ENCODE data around the gene CADPS.

CADPS gene

DNA sequence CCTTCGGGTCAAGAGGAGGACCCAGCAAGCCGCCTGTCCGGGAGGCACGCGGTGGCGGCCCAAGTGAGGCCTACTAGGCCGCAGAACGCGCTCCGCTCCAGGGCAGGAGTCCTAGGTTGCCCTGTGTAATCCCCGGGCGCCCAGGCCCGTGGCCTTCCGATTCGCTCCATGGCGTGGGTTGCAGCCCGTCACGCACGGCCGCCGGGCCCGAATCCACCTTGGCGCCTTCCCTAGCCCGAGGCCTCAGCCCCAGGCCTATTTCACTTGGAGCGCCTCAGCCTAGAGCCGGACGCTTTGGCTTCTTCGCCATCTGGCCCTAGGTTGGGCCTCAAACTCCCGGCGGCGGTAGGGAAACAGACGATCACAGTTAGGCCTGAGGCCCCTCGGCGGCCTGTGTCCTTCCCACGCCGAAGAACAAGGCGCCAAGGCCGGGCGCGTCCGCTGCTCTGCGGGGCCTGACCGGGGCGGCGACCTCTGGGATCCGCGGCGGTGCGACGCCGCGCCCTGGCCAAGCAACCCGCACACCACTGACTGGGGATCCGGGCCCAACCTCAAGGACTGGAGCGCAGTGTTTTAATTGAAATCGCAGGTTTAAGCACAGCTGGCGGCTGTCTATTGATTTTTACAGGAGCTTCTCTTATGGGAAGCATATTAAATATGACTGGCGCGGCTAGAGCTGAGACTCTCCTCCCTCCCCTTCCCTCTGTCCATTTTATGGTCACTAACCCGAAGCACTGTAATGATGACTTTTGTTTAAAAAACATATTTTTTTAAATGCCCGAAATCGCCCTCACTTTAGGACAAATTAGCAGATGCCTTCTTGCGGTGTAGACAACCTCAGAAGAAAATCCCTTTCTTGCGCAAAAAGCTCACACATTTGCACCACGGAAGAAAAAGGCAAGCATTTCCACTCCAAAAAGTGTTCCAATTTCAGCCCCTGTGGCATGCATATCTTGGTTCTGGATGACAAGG lies 498.0 kb downstream of the CADPS start:
- Histone ChIP-seq H3K4me3 (ENCODE audit: low read length) (no peak overlapping the region), H3K27me3 (ENCODE audit: insufficient read depth, low read length) (peaks cover 95% of the 10 kb centered on the region), H2AFZ (ENCODE audit: low read depth, low read length) (no peak overlapping the region), H3K36me3 (ENCODE audit: insufficient read depth, low read length) (no peaks in the 10 kb centered on the region), H3K9me3 (ENCODE audit: low read length) (peaks cover 5% of the 10 kb centered on the region), H3K4me1 (ENCODE audit: insufficient read depth, low read length) (peaks cover 10% of the 10 kb centered on the region)

- Histone ChIP-seq H2AFZ (ENCODE audit: low read depth, low read length) (no peak overlapping the region), H3K27me3 (ENCODE audit: insufficient read depth, low read length) (peaks cover 95% of the 10 kb centered on the region), H3K9me3 (ENCODE audit: low read length) (peaks cover 5% of the 10 kb centered on the region), H3K4me3 (ENCODE audit: low read length) (no peak overlapping the region), H3K4me1 (ENCODE audit: insufficient read depth, low read length) (peaks cover 10% of the 10 kb centered on the region), H3K36me3 (ENCODE audit: insufficient read depth, low read length) (no peaks in the 10 kb centered on the region)
Observed at GRCh38 chr3:62376454-62376720, 498.8 kb downstream of the CADPS start.

DNA sequence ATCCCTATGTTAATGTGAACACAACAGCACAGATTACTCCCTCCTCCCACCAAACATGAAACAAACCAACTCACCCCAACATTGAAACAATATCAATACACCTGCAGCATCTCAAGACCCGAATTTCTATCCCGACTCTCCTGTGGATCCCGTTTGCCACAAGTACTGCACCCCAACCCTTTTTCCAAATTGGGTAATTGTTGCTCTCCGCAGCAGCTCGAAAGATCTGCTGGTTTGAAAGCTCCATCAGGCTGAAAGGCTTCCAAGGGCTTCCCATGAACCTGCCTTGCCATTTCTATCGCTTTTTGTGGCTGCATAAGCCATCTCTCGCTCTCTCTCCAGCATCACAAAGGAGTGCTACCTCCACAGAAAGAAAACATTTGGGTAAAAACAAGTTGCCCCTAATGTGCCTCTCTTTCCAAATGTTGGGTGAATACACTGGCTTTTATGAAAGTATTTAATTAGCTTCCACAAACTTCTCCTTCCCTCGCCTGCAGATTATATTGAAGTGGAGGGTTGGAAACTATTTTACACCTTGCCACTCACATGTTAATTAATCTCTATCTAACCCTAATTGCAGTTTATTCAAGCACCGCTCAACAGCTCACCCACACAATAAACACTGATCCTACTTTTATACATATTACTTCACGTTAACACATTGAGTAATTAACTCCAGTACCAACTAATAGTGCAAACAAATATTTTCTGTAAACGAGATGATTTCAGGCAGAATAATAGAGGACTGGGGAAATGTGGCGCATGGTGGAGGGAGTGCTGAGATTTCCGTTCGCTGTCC lies 499.4 kb downstream of the CADPS start:
- Histone ChIP-seq H3K4me1 (ENCODE audit: insufficient read depth, low read length) (peaks cover 10% of the 10 kb centered on the region), H3K9me3 (ENCODE audit: low read length) (peaks cover 4% of the 10 kb centered on the region), H3K27me3 (ENCODE audit: insufficient read depth, low read length) (peaks cover 95% of the 10 kb centered on the region), H3K4me3 (ENCODE audit: low read length) (no peak overlapping the region), H2AFZ (ENCODE audit: low read depth, low read length) (no peak overlapping the region), H3K36me3 (ENCODE audit: insufficient read depth, low read length) (no peaks in the 10 kb centered on the region)

- peaks cover 96% of the 10 kb centered on the region for H3K27me3 ChIP-seq (ENCODE audit: insufficient read depth, low read length)
- H3K4me3 ChIP-seq (ENCODE audit: low read length), result no peak overlapping the region
Observed at GRCh38 chr3:62374341-62375218, 500.6 kb downstream of the CADPS start.

GRCh38 chr3:62373714-62374333 lies 501.4 kb downstream of the CADPS start:
- Histone ChIP-seq H3K36me3 (ENCODE audit: insufficient read depth, low read length) (no peaks in the 10 kb centered on the region), H2AFZ (ENCODE audit: low read depth, low read length) (no peak overlapping the region), H3K27me3 (ENCODE audit: insufficient read depth, low read length) (peaks cover 96% of the 10 kb centered on the region), H3K4me3 (ENCODE audit: low read length) (no peak overlapping the region), H3K9me3 (ENCODE audit: low read length) (peaks cover 2% of the 10 kb centered on the region), H3K4me1 (ENCODE audit: insufficient read depth, low read length) (peaks cover 10% of the 10 kb centered on the region)

More at GRCh38 chr3:62374341-62375218, 500.6 kb downstream of the CADPS start:
- no peak overlapping the region for H2AFZ ChIP-seq (ENCODE audit: low read depth, low read length)
- no peaks in the 10 kb centered on the region for H3K36me3 ChIP-seq (ENCODE audit: insufficient read depth, low read length)
- H3K9me3 ChIP-seq (ENCODE audit: low read length), result peaks cover 2% of the 10 kb centered on the region
- H3K4me1 ChIP-seq (ENCODE audit: insufficient read depth, low read length), result peaks cover 10% of the 10 kb centered on the region

DNA sequence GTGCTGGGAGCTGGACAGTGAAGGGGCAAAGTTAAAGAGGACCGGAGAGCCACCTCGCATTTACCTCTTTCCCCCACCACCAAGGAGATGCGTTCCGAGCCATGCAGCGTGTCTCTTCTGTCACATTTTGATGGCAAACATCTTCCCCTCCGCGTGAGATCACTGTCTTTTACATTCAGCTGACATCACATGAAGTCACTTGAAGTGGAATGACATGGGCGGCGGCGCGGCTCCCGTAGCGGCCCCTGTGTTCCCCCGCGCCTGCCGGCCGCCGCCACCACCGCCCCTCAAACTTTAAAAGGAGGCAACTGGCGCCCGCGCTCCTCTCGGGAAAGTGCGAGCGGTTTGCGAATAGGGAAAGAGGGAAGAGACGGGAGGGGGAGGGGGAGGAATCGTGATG lies 502.0 kb downstream of the CADPS start, which contains the start of gene FEZF2:
TSS of gene FEZF2 (minus strand) at position 336 of the 400 bp plus-strand sequence. CDS start 682 bp downstream, outside the sequence.
- H3K27me3 ChIP-seq (ENCODE audit: insufficient read depth, low read length), result peaks cover 96% of the 10 kb centered on the region
- no peaks in the 10 kb centered on the region for H3K36me3 ChIP-seq (ENCODE audit: insufficient read depth, low read length)
- peaks cover 2% of the 10 kb centered on the region for H3K9me3 ChIP-seq (ENCODE audit: low read length)
- peaks cover 6% of the 10 kb centered on the region for H3K4me1 ChIP-seq (ENCODE audit: insufficient read depth, low read length)
- H2AFZ ChIP-seq (ENCODE audit: low read depth, low read length), result no peak within 1 kb of the TSS
- H3K4me3 ChIP-seq (ENCODE audit: low read length), result no peak within 1 kb of the TSS

DNA sequence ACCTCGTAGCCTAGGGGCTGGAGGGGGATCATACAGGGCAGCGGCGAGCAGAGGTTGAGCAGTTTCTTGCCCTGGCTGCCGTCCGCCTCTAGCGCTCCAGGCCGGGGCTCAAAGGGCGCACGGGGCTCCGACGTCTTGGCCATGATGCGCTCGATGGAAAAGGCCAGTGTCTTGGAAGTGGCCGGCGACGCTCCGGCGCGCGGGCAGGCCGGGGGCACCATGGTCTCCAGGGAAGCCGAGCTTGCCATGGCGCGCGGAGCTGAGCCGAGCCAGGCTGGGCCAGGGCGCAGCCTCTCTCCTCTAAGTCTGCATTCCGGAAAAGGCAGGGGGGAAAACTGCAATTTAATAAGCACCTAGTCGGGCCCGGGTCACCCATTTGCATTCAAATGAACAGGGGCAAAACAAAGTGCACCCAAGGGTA lies 502.6 kb downstream of the CADPS start:
- Histone ChIP-seq H3K36me3 (ENCODE audit: insufficient read depth, low read length) (no peaks in the 10 kb centered on the region), H3K9me3 (ENCODE audit: low read length) (peaks cover 2% of the 10 kb centered on the region), H2AFZ (ENCODE audit: low read depth, low read length) (no peak overlapping the region), H3K27me3 (ENCODE audit: insufficient read depth, low read length) (peaks cover 99% of the 10 kb centered on the region), H3K4me1 (ENCODE audit: insufficient read depth, low read length) (peaks cover 6% of the 10 kb centered on the region), H3K4me3 (ENCODE audit: low read length) (no peak overlapping the region)

GRCh38 chr3:62371720-62372591 lies 503.3 kb downstream of the CADPS start:
- Histone ChIP-seq H2AFZ (ENCODE audit: low read depth, low read length) (no peak overlapping the region), H3K9me3 (ENCODE audit: low read length) (no peaks in the 10 kb centered on the region), H3K27me3 (ENCODE audit: insufficient read depth, low read length) (peaks cover 99% of the 10 kb centered on the region), H3K36me3 (ENCODE audit: insufficient read depth, low read length) (no peaks in the 10 kb centered on the region), H3K4me3 (ENCODE audit: low read length) (no peak overlapping the region), H3K4me1 (ENCODE audit: insufficient read depth, low read length) (peaks cover 6% of the 10 kb centered on the region)

- no peaks in the 10 kb centered on the region for H3K9me3 ChIP-seq (ENCODE audit: low read length)
- H3K27me3 ChIP-seq (ENCODE audit: insufficient read depth, low read length), result peaks cover 97% of the 10 kb centered on the region
- H2AFZ ChIP-seq (ENCODE audit: low read depth, low read length), result no peak overlapping the region
- H3K36me3 ChIP-seq (ENCODE audit: insufficient read depth, low read length), result no peaks in the 10 kb centered on the region
- H3K4me1 ChIP-seq (ENCODE audit: insufficient read depth, low read length), result peaks cover 6% of the 10 kb centered on the region
- no peak overlapping the region for H3K4me3 ChIP-seq (ENCODE audit: low read length)
Observed at GRCh38 chr3:62370858-62371719, 504.1 kb downstream of the CADPS start.

- Histone ChIP-seq H3K4me1 (ENCODE audit: insufficient read depth, low read length) (peaks cover 6% of the 10 kb centered on the region), H3K27me3 (ENCODE audit: insufficient read depth, low read length) (peaks cover 97% of the 10 kb centered on the region), H3K4me3 (ENCODE audit: low read length) (no peak overlapping the region), H3K9me3 (ENCODE audit: low read length) (no peaks in the 10 kb centered on the region), H2AFZ (ENCODE audit: low read depth, low read length) (no peak overlapping the region), H3K36me3 (ENCODE audit: insufficient read depth, low read length) (no peaks in the 10 kb centered on the region)
Observed at GRCh38 chr3:62370112-62370857, 504.9 kb downstream of the CADPS start.

- H3K4me1 ChIP-seq (ENCODE audit: insufficient read depth, low read length), result peaks cover 2% of the 10 kb centered on the region
- no peak overlapping the region for H2AFZ ChIP-seq (ENCODE audit: low read depth, low read length)
- H3K9me3 ChIP-seq (ENCODE audit: low read length), result no peaks in the 10 kb centered on the region
- H3K36me3 ChIP-seq (ENCODE audit: insufficient read depth, low read length), result no peaks in the 10 kb centered on the region
- H3K27me3 ChIP-seq (ENCODE audit: insufficient read depth, low read length), result peaks cover 97% of the 10 kb centered on the region
- no peak overlapping the region for H3K4me3 ChIP-seq (ENCODE audit: low read length)
Observed at GRCh38 chr3:62369476-62369743, 505.8 kb downstream of the CADPS start.

Measured in neuron (in vitro differentiated cells).